PC-9 (cell line): ENCODE results near the gene C6orf141.

Source experiments
- CTCF ChIP-seq: fragments of 200-600 bp; sonication (generic); conservative IDR thresholded peaks from 2 replicates; pipeline ENCODE4 v1.6.1; 2017; ENCODE audit warnings: mixed run types, antibody characterized with exemption, mild to moderate bottlenecking, moderate library complexity
- EZH2 ChIP-seq: fragments of 200-600 bp; sonication (generic); IDR thresholded peaks from 2 replicates; pipeline ENCODE4 v1.8.0; 2017; ENCODE audit warnings: antibody characterized with exemption, low read depth

- TF ChIP-seq CTCF (no peak), EZH2 (no peak)
These were observed 2.9 kb downstream of the C6orf141 start for GRCh38 chr6:49553384-49553783.
